HUES48 (cell line): ENCODE results near the gene MYMX.

Experiments used
- H3K27ac ChIP-seq: one replicate; pipeline ENCODE4 v1.7.0; 2013; ENCODE audit warnings: low read depth, low read length, inconsistent platforms
- H3K27me3 ChIP-seq: 2 replicates; pipeline ENCODE4 v1.6.1; 2013; ENCODE audit warnings: mild to moderate bottlenecking, low read length; ENCODE audit not compliant: control insufficient read depth, insufficient read depth
- H3K36me3 ChIP-seq: 2 replicates; pipeline ENCODE4 v1.6.1; 2013; ENCODE audit warnings: low read length; ENCODE audit not compliant: control insufficient read depth, insufficient read depth
- H3K4me1 ChIP-seq: 2 replicates; pipeline ENCODE4 v1.6.1; 2013; ENCODE audit warnings: mild to moderate bottlenecking, low read length; ENCODE audit not compliant: control insufficient read depth, insufficient read depth
- H3K4me3 ChIP-seq: 2 replicates; pipeline ENCODE4 v1.5.1; 2013; ENCODE audit warnings: mild to moderate bottlenecking, low read depth, low read length
- H3K9ac ChIP-seq: 2 replicates; pipeline ENCODE4 v1.6.1; 2013; ENCODE audit warnings: mild to moderate bottlenecking, low read depth, low read length, moderate library complexity
- H3K9me3 ChIP-seq: 2 replicates; pipeline ENCODE4 v1.6.1; 2013; ENCODE audit warnings: low read length; ENCODE audit not compliant: control insufficient read depth, insufficient read depth

MYMX gene

GRCh38 chr6:44216677-44217331, at the start of gene MYMX:
MYMX (plus strand) TSS chr6:44216926; CDS start chr6:44217472, 546 bp downstream.
- no peaks in the 10 kb centered on the region for H3K27me3 ChIP-seq
- peak within 1 kb of the TSS; percentile 19; the same call in 1 of the 2 replicates for H3K4me3 ChIP-seq
- H3K4me1 ChIP-seq, result peaks cover 39% of the 10 kb centered on the region
- H3K36me3 ChIP-seq, result no peaks in the 10 kb centered on the region
- no peak within 1 kb of the TSS for H3K9ac ChIP-seq
- peak within 1 kb of the TSS; percentile 39 for H3K27ac ChIP-seq
- H3K9me3 ChIP-seq, result no peaks in the 10 kb centered on the region

DNA sequence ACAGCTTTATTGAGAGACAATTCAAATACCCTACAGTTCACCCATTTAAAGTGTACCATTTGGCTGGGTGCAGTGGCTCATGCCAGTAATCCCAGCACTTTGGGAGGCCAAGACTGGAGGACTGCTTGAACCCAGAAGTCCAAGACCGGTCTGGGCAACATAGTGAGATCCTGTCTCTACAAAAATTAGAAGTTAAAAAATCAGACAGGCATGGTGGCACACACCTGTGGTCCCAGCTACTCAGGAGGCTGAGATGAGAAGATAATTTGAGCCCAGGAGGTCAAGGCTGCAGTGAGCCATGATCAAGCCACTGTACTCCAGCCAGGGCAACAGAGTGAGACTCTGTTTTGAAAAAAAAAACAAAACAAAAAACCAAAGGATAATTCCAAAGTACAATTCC, 49.2 kb upstream of the MYMX start:
- Histone ChIP-seq H3K9ac (no peak overlapping the region), H3K36me3 (no peaks in the 10 kb centered on the region), H3K9me3 (no peaks in the 10 kb centered on the region), H3K4me1 (peaks cover 14% of the 10 kb centered on the region), H3K27me3 (no peaks in the 10 kb centered on the region), H3K4me3 (no peak overlapping the region), H3K27ac (no peak overlapping the region)

DNA sequence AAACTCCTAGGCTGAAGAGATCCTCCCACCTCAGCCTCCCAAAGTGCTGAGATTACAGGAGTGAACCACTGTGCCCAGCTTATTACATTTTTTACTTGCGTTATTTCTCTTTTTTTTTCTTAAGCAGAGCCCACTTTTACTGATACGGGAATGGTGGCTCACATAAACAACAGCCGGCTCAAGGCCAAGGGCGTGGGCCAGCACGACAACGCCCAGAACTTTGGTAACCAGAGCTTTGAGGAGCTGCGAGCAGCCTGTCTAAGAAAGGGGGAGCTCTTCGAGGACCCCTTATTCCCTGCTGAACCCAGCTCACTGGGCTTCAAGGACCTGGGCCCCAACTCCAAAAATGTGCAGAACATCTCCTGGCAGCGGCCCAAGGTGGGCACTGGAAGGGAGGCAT, 47.6 kb upstream of the MYMX start:
- peaks cover 14% of the 10 kb centered on the region for H3K4me1 ChIP-seq
- no peak overlapping the region for H3K27ac ChIP-seq
- no peaks in the 10 kb centered on the region for H3K27me3 ChIP-seq

DNA sequence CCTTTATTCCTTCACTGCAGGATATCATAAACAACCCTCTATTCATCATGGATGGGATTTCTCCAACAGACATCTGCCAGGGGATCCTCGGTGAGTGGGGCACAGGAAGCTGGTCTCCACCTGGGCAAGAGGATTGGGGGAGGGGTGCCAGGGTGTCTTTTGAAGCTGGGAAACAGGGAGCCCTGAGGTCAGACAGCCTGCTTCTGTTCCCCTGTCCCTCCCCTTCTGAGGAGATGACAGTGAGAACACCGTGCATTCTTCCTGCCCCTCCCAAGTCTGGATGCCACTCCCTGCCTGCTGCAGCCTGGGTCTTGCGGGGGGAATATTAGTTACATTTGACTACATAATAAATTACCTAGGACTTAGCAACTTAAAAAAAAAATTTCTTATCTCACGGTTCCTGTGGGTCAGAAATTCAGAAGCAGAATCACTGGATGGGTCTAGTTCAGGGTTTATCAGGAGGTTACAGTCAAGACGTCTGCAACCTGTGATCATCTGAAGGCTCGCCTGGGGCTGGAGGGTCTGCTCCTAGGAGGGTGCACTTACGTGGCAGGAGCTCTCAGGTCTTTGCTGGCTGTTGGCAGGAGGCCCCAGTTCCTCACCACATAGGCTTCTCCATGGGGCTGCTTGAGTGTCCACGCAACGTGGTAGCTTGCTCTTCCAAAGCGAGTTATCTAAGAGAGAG, 46.7 kb upstream of the MYMX start:
- H3K4me1 ChIP-seq, result peaks cover 14% of the 10 kb centered on the region
- no peak overlapping the region for H3K4me3 ChIP-seq
- no peaks in the 10 kb centered on the region for H3K36me3 ChIP-seq
- H3K9me3 ChIP-seq, result no peaks in the 10 kb centered on the region
- H3K27ac ChIP-seq, result no peak overlapping the region
- no peak overlapping the region for H3K9ac ChIP-seq
- H3K27me3 ChIP-seq, result no peaks in the 10 kb centered on the region

More for the DNA sequence above, 47.6 kb upstream of the MYMX start:
- no peak overlapping the region for H3K9ac ChIP-seq
- H3K36me3 ChIP-seq, result no peaks in the 10 kb centered on the region
- no peak overlapping the region for H3K4me3 ChIP-seq
- no peaks in the 10 kb centered on the region for H3K9me3 ChIP-seq

DNA sequence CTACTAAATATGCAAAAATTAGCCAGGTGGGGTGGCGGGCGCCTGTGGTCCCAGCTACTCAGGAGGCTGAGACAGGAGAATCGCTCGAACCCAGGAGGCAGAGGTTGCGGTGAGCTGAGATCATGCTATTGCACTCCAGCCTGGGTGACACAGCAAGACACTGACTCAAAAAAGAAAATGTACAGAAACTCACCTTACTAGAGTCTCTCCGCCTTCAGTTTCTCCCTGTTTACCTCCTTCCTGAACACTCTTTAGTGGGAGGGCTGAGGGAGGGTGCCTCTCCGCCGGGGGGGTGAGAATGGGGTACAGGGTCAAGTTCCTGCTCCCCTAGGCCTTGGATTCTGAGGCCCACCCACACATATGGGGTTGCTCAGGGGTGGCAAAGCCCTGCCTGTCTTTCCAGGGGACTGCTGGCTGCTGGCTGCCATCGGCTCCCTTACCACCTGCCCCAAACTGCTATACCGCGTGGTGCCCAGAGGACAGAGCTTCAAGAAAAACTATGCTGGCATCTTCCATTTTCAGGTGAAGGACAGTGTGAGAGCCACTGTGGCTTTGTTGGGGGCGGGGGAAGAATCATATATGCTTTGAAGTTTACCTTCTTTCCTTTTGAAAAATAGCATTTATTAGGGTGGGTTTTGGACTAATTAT, 44.7 kb upstream of the MYMX start:
- Histone ChIP-seq H3K9ac (no peak overlapping the region), H3K4me3 (no peak overlapping the region), H3K4me1 (peaks cover under 1% of the 10 kb centered on the region; the same call in 1 of the 2 replicates), H3K27ac (no peak overlapping the region), H3K9me3 (no peaks in the 10 kb centered on the region), H3K36me3 (no peaks in the 10 kb centered on the region), H3K27me3 (no peaks in the 10 kb centered on the region)

- Histone ChIP-seq H3K27me3 (no peaks in the 10 kb centered on the region), H3K9ac (no peak overlapping the region), H3K4me1 (no peaks in the 10 kb centered on the region)
Observed at GRCh38 chr6:44172731-44173500, 43.8 kb upstream of the MYMX start.

GRCh38 chr6:44176130-44176761, 40.5 kb upstream of the MYMX start:
- H3K27me3 ChIP-seq, result no peaks in the 10 kb centered on the region
- no peak overlapping the region for H3K4me3 ChIP-seq
- no peaks in the 10 kb centered on the region for H3K36me3 ChIP-seq
- H3K27ac ChIP-seq, result no peak overlapping the region
- H3K9me3 ChIP-seq, result no peaks in the 10 kb centered on the region
- H3K9ac ChIP-seq, result no peak overlapping the region
- H3K4me1 ChIP-seq, result no peaks in the 10 kb centered on the region

More at GRCh38 chr6:44172731-44173500, 43.8 kb upstream of the MYMX start:
- Histone ChIP-seq H3K9me3 (no peaks in the 10 kb centered on the region), H3K36me3 (no peaks in the 10 kb centered on the region), H3K4me3 (no peak overlapping the region), H3K27ac (no peak overlapping the region)

DNA sequence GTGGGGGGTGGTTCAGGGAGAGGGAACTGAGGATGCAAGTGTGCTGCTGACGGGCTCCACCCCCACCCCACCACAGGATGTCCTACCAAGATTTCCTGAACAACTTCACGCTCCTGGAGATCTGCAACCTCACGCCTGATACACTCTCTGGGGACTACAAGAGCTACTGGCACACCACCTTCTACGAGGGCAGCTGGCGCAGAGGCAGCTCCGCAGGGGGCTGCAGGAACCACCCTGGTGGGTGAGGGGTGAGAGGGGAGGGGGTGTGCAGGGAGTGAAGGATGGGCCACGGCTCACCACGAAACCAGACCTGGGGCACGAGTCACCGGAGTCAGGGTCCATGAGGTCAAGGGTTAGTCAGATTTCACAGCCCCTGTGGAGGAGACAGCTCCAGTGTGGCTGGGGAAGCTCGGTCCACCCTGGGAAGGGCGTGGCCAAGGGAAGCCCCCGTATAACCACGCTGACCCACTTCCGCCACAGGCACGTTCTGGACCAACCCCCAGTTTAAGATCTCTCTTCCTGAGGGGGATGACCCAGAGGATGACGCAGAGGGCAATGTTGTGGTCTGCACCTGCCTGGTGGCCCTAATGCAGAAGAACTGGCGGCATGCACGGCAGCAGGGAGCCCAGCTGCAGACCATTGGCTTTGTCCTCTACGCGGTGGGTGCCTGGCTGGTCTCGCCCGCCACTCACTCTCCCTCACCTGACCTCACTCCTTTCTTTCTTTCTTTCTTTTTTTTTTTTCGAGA, 39.8 kb upstream of the MYMX start:
- no peak overlapping the region for H3K9ac ChIP-seq
- no peak overlapping the region for H3K27ac ChIP-seq
- no peaks in the 10 kb centered on the region for H3K27me3 ChIP-seq
- no peaks in the 10 kb centered on the region for H3K9me3 ChIP-seq
- H3K4me1 ChIP-seq, result no peaks in the 10 kb centered on the region
- H3K36me3 ChIP-seq, result no peaks in the 10 kb centered on the region
- no peak overlapping the region for H3K4me3 ChIP-seq

GRCh38 chr6:44177691-44178423, 38.9 kb upstream of the MYMX start:
- Histone ChIP-seq H3K4me1 (no peaks in the 10 kb centered on the region), H3K9ac (no peak overlapping the region), H3K9me3 (no peaks in the 10 kb centered on the region), H3K4me3 (no peak overlapping the region), H3K36me3 (no peaks in the 10 kb centered on the region), H3K27me3 (no peaks in the 10 kb centered on the region), H3K27ac (no peak overlapping the region)
